ENCODE data around the gene STAC.

Gene STAC

GRCh38 chr3:36401056-36401455, 20.8 kb downstream of the STAC start:
- no peak for DNase-seq (ENCODE audit: low read depth, low spot score)
- Histone ChIP-seq H3K36me3 (ENCODE audit: insufficient read depth, low read length) (no peaks in the 10 kb centered on the region), H3K9me3 (ENCODE audit: low read depth, low read length) (no peaks in the 10 kb centered on the region), H3K4me3 (no peak overlapping the region), H3K27ac (no peak overlapping the region), H3K9ac (ENCODE audit: insufficient read length) (no peak overlapping the region)
- TF ChIP-seq FOXP2 (optimal IDR thresholded peaks at IDR 0.05; ENCODE audit: control extremely low read depth, extremely low read length, insufficient read depth) (no peak), EZH2 (IDR thresholded peaks at IDR 0.05) (no peak), POLR2AphosphoS5 (IDR thresholded peaks at IDR 0.05; ENCODE audit: borderline replicate concordance, low read depth, low read length) (no peak)

GRCh38 chr3:36403661-36404060, 23.4 kb downstream of the STAC start:
- no peak overlapping the region for H3K4me3 ChIP-seq
- TF ChIP-seq FOXP2 (optimal IDR thresholded peaks at IDR 0.05; ENCODE audit: control extremely low read depth, extremely low read length, insufficient read depth): no peak
- no peak for TF ChIP-seq POLR2AphosphoS5 (IDR thresholded peaks at IDR 0.05; ENCODE audit: borderline replicate concordance, low read depth, low read length)
- no peak for TF ChIP-seq EZH2 (IDR thresholded peaks at IDR 0.05)
- H3K27ac ChIP-seq: no peak overlapping the region
- no peak for DNase-seq (ENCODE audit: low read depth, low spot score)
- H3K36me3 ChIP-seq (ENCODE audit: insufficient read depth, low read length): no peaks in the 10 kb centered on the region
- H3K9ac ChIP-seq (ENCODE audit: insufficient read length): no peak overlapping the region
- no peaks in the 10 kb centered on the region for H3K9me3 ChIP-seq (ENCODE audit: low read depth, low read length)

- Histone ChIP-seq H3K4me3 (no peak overlapping the region), H3K36me3 (ENCODE audit: insufficient read depth, low read length) (no peaks in the 10 kb centered on the region), H3K9me3 (ENCODE audit: low read depth, low read length) (no peaks in the 10 kb centered on the region), H3K9ac (ENCODE audit: insufficient read length) (no peak overlapping the region), H3K27ac (no peak overlapping the region)
- no peak for DNase-seq (ENCODE audit: low read depth, low spot score)
- TF ChIP-seq EZH2 (IDR thresholded peaks at IDR 0.05) (no peak), FOXP2 (optimal IDR thresholded peaks at IDR 0.05; ENCODE audit: control extremely low read depth, extremely low read length, insufficient read depth) (no peak), POLR2AphosphoS5 (IDR thresholded peaks at IDR 0.05; ENCODE audit: borderline replicate concordance, low read depth, low read length) (no peak)
Measured at GRCh38 chr3:36405190-36405589, 24.9 kb downstream of the STAC start.

GRCh38 chr3:36408146-36408545, 27.8 kb downstream of the STAC start:
- TF ChIP-seq EZH2 (IDR thresholded peaks at IDR 0.05): no peak
- TF ChIP-seq FOXP2 (optimal IDR thresholded peaks at IDR 0.05; ENCODE audit: control extremely low read depth, extremely low read length, insufficient read depth): no peak
- TF ChIP-seq POLR2AphosphoS5 (IDR thresholded peaks at IDR 0.05; ENCODE audit: borderline replicate concordance, low read depth, low read length): no peak
- no peak overlapping the region for H3K4me3 ChIP-seq
- H3K27ac ChIP-seq: no peak overlapping the region
- DNase-seq (ENCODE audit: low read depth, low spot score): no peak
- no peaks in the 10 kb centered on the region for H3K36me3 ChIP-seq (ENCODE audit: insufficient read depth, low read length)
- H3K9ac ChIP-seq (ENCODE audit: insufficient read length): no peak overlapping the region
- H3K9me3 ChIP-seq (ENCODE audit: low read depth, low read length): no peaks in the 10 kb centered on the region

GRCh38 chr3:36409862-36410261, 29.6 kb downstream of the STAC start:
- Histone ChIP-seq H3K9me3 (ENCODE audit: low read depth, low read length) (no peaks in the 10 kb centered on the region), H3K27ac (no peak overlapping the region), H3K4me3 (no peak overlapping the region), H3K36me3 (ENCODE audit: insufficient read depth, low read length) (no peaks in the 10 kb centered on the region), H3K9ac (ENCODE audit: insufficient read length) (no peak overlapping the region)
- TF ChIP-seq FOXP2 (optimal IDR thresholded peaks at IDR 0.05; ENCODE audit: control extremely low read depth, extremely low read length, insufficient read depth) (no peak), POLR2AphosphoS5 (IDR thresholded peaks at IDR 0.05; ENCODE audit: borderline replicate concordance, low read depth, low read length) (no peak), EZH2 (IDR thresholded peaks at IDR 0.05) (no peak)
- no peak for DNase-seq (ENCODE audit: low read depth, low spot score)

GRCh38 chr3:36411587-36411986, 31.3 kb downstream of the STAC start:
- TF ChIP-seq POLR2AphosphoS5 (IDR thresholded peaks at IDR 0.05; ENCODE audit: borderline replicate concordance, low read depth, low read length) (no peak), EZH2 (IDR thresholded peaks at IDR 0.05) (no peak), FOXP2 (optimal IDR thresholded peaks at IDR 0.05; ENCODE audit: control extremely low read depth, extremely low read length, insufficient read depth) (no peak)
- Histone ChIP-seq H3K9me3 (ENCODE audit: low read depth, low read length) (no peaks in the 10 kb centered on the region), H3K27ac (no peak overlapping the region), H3K36me3 (ENCODE audit: insufficient read depth, low read length) (no peaks in the 10 kb centered on the region), H3K4me3 (no peak overlapping the region), H3K9ac (ENCODE audit: insufficient read length) (no peak overlapping the region)
- no peak for DNase-seq (ENCODE audit: low read depth, low spot score)

GRCh38 chr3:36416599-36416998, 36.3 kb downstream of the STAC start:
- Histone ChIP-seq H3K27ac (no peak overlapping the region; the same call in 1 of the 2 replicates), H3K36me3 (ENCODE audit: insufficient read depth, low read length) (no peaks in the 10 kb centered on the region), H3K9me3 (ENCODE audit: low read depth, low read length) (no peaks in the 10 kb centered on the region), H3K9ac (ENCODE audit: insufficient read length) (no peak overlapping the region), H3K4me3 (no peak overlapping the region)
- TF ChIP-seq EZH2 (IDR thresholded peaks at IDR 0.05) (no peak), FOXP2 (optimal IDR thresholded peaks at IDR 0.05; ENCODE audit: control extremely low read depth, extremely low read length, insufficient read depth) (no peak), POLR2AphosphoS5 (IDR thresholded peaks at IDR 0.05; ENCODE audit: borderline replicate concordance, low read depth, low read length) (no peak)
- DNase-seq (ENCODE audit: low read depth, low spot score): no peak

GRCh38 chr3:36417237-36417636, 36.9 kb downstream of the STAC start:
- H3K9me3 ChIP-seq (ENCODE audit: low read depth, low read length): no peaks in the 10 kb centered on the region
- H3K4me3 ChIP-seq: no peak overlapping the region
- no peaks in the 10 kb centered on the region for H3K36me3 ChIP-seq (ENCODE audit: insufficient read depth, low read length)
- H3K9ac ChIP-seq (ENCODE audit: insufficient read length): no peak overlapping the region
- no peak for DNase-seq (ENCODE audit: low read depth, low spot score)
- no peak for TF ChIP-seq FOXP2 (optimal IDR thresholded peaks at IDR 0.05; ENCODE audit: control extremely low read depth, extremely low read length, insufficient read depth)
- no peak overlapping the region for H3K27ac ChIP-seq

GRCh38 chr3:36418296-36418695, 38.0 kb downstream of the STAC start:
- no peaks in the 10 kb centered on the region for H3K36me3 ChIP-seq (ENCODE audit: insufficient read depth, low read length)
- no peak for DNase-seq (ENCODE audit: low read depth, low spot score)
- H3K27ac ChIP-seq: no peak overlapping the region
- no peak overlapping the region for H3K4me3 ChIP-seq
- TF ChIP-seq POLR2AphosphoS5 (IDR thresholded peaks at IDR 0.05; ENCODE audit: borderline replicate concordance, low read depth, low read length): no peak
- H3K9me3 ChIP-seq (ENCODE audit: low read depth, low read length): no peaks in the 10 kb centered on the region
- H3K9ac ChIP-seq (ENCODE audit: insufficient read length): no peak overlapping the region

Data from SK-N-MC (cell line).